Glutamatergic neuron (in vitro differentiated cells): Measurements from ENCODE around the gene HOXB5. TPM values are rescaled to one million over a fixed set of nuclear protein-coding genes. Genes with fewer than 3 reads are reported as not detected.

Experiments
- DNase-seq: peaks from one replicate; pipeline ENCODE4 v3.0.0; 2022
- H3K27ac Mint-ChIP-seq: one replicate; pipeline ENCODE4 v1.8.0; 2020; ENCODE audit warnings: mild to moderate bottlenecking, mixed read lengths, inconsistent platforms; ENCODE audit not compliant: unreplicated experiment
- H3K27me3 Mint-ChIP-seq: one replicate; pipeline ENCODE4 v1.8.0; 2020; ENCODE audit warnings: mild to moderate bottlenecking, moderate library complexity, mixed read lengths, inconsistent platforms; ENCODE audit not compliant: unreplicated experiment
- H3K36me3 Mint-ChIP-seq: one replicate; pipeline ENCODE4 v1.8.0; 2020; ENCODE audit warnings: mild to moderate bottlenecking, mixed read lengths, inconsistent platforms; ENCODE audit not compliant: unreplicated experiment
- H3K4me1 Mint-ChIP-seq: one replicate; pipeline ENCODE4 v1.8.0; 2020; ENCODE audit warnings: mild to moderate bottlenecking, low read depth, mixed read lengths, inconsistent platforms; ENCODE audit not compliant: unreplicated experiment
- H3K4me3 Mint-ChIP-seq: one replicate; pipeline ENCODE4 v1.8.0; 2020; ENCODE audit warnings: mild to moderate bottlenecking, mixed read lengths, inconsistent platforms; ENCODE audit not compliant: unreplicated experiment
- H3K9me3 Mint-ChIP-seq: one replicate; pipeline ENCODE4 v1.8.0; 2020; ENCODE audit warnings: mild to moderate bottlenecking, moderate library complexity, mixed read lengths, inconsistent platforms; ENCODE audit not compliant: unreplicated experiment
- total RNA-seq: library from RNA; stranded (reverse); fragmentation: NEBNext Ultra II Directional; extraction: Animal tissue kit (Norgen Biotek cat#: 25700); gene quantifications from one replicate; pipeline ENCODE4 v1.2.1, GENCODE V29; 2021; ENCODE audit not compliant: unreplicated experiment
- TF ChIP-seq, protein P1 (sequence below): fragments of 200-600 bp; sonication (generic); IDR thresholded peaks from one replicate; pipeline ENCODE4 v1.5.0; 2021; ENCODE audit not compliant: partially characterized antibody, unreplicated experiment

Gene HOXB5
- total RNA-seq, 1 donor from 2014 or later, result not detected

DNA sequence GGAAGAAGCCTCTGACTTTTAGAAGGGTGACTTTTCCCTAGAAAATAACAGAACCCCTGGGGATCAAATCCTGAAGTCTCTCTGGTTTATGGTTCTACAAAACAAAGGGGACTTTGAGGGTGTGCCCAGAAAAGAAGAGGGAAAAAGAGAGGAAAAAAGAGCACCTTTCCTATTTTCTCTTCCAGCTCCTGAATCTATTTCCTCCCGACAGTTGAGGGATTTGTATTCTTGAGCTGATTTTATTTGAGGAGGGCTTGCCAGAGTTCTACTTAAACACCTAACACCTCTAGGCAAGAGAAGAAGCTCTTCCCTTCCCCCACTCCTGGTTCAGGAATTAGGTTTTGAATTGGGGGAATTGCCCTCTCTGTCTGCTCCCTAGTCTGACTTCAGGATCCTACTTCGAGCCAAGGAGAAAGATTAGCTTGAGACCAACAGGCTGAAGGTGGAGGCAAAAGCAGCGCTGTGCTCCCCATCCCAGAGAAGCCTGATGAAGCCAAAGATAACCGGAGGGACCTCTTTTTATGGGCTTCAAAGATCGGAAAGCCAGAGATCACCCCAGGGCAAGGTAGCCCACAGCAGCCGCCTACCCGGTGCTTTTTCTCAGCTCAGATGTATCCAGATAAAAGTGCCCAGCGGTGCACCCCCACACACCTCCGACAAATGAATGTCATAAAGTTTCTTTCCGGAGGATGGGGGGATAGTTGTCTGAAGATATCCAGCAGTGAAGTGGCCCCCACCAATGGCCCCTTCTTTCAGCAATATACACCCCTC is 4.3 kb downstream of the HOXB5 start:
- H3K36me3 Mint-ChIP-seq, result peaks cover 3% of the 10 kb centered on the region
- peaks cover 58% of the 10 kb centered on the region for H3K27me3 Mint-ChIP-seq
- no peak for DNase-seq
- no peak overlapping the region for H3K27ac Mint-ChIP-seq
- TF ChIP-seq, protein P1, sequence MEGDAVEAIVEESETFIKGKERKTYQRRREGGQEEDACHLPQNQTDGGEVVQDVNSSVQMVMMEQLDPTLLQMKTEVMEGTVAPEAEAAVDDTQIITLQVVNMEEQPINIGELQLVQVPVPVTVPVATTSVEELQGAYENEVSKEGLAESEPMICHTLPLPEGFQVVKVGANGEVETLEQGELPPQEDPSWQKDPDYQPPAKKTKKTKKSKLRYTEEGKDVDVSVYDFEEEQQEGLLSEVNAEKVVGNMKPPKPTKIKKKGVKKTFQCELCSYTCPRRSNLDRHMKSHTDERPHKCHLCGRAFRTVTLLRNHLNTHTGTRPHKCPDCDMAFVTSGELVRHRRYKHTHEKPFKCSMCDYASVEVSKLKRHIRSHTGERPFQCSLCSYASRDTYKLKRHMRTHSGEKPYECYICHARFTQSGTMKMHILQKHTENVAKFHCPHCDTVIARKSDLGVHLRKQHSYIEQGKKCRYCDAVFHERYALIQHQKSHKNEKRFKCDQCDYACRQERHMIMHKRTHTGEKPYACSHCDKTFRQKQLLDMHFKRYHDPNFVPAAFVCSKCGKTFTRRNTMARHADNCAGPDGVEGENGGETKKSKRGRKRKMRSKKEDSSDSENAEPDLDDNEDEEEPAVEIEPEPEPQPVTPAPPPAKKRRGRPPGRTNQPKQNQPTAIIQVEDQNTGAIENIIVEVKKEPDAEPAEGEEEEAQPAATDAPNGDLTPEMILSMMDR, result no peak
- no peak overlapping the region for H3K4me3 Mint-ChIP-seq
- peaks cover 9% of the 10 kb centered on the region for H3K4me1 Mint-ChIP-seq
- H3K9me3 Mint-ChIP-seq, result peaks cover 8% of the 10 kb centered on the region

DNA sequence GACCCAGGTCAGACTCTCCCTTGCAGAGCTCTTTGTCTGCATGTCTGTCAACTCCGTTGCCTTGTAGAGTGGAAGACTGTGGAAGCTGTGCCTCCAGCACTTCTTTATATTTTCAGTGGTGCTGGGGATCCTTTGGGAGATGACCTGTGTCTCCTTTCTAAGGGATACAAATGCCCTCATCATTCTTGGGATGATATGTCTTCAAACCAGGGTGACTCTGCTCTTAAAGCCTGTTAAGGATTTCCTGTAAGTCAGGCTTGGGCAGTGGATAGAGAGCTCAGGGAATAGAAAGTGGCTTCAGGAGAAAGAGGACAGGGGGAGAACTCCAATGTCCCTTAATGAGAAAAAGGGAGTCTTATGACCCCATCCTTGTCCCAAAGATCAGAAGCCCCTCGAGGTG is 5.1 kb downstream of the HOXB5 start:
- H3K27ac Mint-ChIP-seq, result no peak overlapping the region
- no peak for DNase-seq
- H3K36me3 Mint-ChIP-seq, result peaks cover 3% of the 10 kb centered on the region
- peaks cover 63% of the 10 kb centered on the region for H3K27me3 Mint-ChIP-seq
- H3K9me3 Mint-ChIP-seq, result peaks cover 10% of the 10 kb centered on the region
- H3K4me1 Mint-ChIP-seq, result peaks cover 9% of the 10 kb centered on the region
- TF ChIP-seq, protein P1, result no peak
- no peak overlapping the region for H3K4me3 Mint-ChIP-seq

DNA sequence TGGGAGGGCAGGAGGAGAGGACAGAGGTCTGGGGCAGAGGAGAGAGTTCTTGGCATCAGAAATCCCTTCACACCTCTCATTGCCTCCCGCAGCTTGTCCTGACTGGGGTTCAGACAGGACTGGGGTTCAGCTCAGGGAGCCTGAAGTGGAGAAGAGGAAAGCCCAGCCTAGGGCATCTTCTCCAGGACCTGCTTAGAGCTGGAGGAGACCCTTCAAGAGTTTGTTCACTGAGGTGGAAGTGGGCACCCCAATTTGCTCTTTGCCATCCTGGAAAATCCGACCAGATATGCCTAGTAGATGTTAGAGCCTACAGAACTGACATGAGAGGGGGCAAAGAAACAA is 5.5 kb downstream of the HOXB5 start:
- peaks cover 10% of the 10 kb centered on the region for H3K9me3 Mint-ChIP-seq
- H3K4me3 Mint-ChIP-seq, result no peak overlapping the region
- DNase-seq, result no peak
- peaks cover 9% of the 10 kb centered on the region for H3K4me1 Mint-ChIP-seq
- peaks cover 3% of the 10 kb centered on the region for H3K36me3 Mint-ChIP-seq
- TF ChIP-seq, protein P1, result no peak
- H3K27ac Mint-ChIP-seq, result no peak overlapping the region
- peaks cover 65% of the 10 kb centered on the region for H3K27me3 Mint-ChIP-seq

DNA sequence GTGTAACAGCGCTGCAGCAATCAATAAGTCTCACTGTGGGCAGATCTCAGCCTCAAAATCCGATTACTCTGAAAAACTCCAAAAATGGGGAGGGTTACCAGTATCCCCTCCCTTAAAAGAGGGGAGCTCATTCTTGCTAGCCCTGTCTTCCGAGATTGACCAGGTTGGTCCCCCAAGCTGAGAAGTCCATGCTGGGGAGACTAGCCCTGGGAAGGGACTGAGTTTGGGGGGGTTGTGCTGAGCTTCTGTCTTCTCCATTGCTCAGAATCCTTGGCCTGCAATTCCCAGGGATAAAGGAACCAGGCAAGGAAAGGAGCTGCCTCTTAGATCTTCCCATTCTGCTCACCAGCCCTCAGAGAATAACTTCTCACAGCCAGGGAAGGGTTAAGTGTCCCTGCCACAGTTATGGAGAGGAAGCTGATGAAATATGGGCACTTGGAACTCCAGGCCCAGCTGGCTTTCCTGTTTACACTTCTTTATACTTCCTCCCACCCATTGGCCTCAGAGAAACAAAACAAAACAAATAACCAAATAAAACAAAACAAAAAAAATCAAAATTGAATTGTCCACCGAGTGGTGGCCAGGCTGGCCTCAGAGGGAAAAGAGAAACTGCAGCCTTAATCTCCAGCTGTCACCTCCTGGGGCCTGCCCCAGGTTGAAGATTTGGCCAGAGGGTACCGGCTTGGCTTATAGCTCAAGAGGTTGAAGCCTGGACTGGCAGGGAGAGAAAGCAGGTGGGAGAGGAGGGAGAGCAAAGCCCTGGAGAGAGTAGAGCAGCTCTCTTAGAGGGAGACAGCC is 6.1 kb downstream of the HOXB5 start:
- Mint-ChIP-seq H3K9me3 (peaks cover 12% of the 10 kb centered on the region), H3K4me3 (no peak overlapping the region), H3K27ac (no peak overlapping the region), H3K27me3 (peaks cover 67% of the 10 kb centered on the region), H3K36me3 (peaks cover 3% of the 10 kb centered on the region), H3K4me1 (peaks cover 9% of the 10 kb centered on the region)
- DNase-seq, result no peak
- TF ChIP-seq, protein P1, result no peak
